ENCODE results near the gene AMZ1. TPM values are rescaled to one million over a fixed set of nuclear protein-coding genes. Genes with fewer than 3 reads are reported as not detected.

Gene AMZ1
- total RNA-seq, 1 experiment from 2014 or later: 0.74 TPM

DNA sequence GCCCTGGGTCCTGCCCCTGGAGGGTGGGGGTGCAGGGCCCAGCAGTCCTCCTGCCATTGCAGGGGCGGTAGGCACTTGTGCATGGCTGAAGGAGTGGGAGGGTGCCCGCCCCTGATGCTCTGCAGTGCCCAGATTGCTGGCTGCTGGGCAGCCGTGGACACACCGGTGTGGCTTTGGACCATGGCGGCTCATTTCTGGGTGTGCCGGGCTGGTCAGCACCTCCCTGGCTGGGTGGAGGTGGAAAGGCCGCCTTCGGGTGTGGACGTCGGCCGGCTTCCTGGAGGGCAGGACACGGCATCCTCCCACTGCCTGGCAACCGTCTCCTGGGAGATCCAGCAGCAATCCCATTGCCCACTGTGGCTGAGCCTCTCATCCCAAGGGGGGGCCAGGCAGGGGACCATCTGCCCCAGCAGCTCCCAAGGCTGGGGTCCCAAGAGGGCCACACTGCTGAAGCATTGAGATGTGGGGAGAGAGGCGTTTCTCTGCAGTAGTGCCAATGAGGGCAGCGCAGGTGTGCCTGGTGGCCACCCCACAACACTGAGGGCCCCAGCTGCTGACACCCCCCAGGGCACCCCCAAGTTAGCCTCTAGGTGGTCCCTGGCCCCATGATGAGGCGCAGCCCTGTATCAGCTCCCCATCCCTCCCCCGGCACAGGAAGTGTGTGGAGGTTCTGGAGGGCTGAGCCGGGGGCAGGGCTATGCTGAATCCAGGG lies 43.3 kb upstream of the AMZ1 start:
- whole genome bisulfite sequencing (ENCODE audit: extremely low coverage, insufficient read length, low lambda C conversion rate): no CpG with 5 or more reads among the region's 18 CpGs
- Mint-ChIP-seq H3K27ac (peak overlapping the region; percentile 86 to 96 (median 95)), H3K4me1 (peaks cover 21 to 36% of the 10 kb centered on the region in 2 experiments), H3K36me3 (ENCODE audit: insufficient read depth in 1 of 3, low read depth in 3 of 3) (peaks cover 2 to 5% (median 4%) of the 10 kb centered on the region in 3 experiments; a peak in 6 of 7 replicates), H3K9me3 (no peaks in the 10 kb centered on the region), H3K4me3 (peak overlapping the region in 1 of 2 experiments; percentile 60; a peak in 2 of 5 replicates), H3K27me3 (ENCODE audit: low read depth) (no peaks in the 10 kb centered on the region)
- Histone ChIP-seq H2AK5ac (ENCODE audit: insufficient read length, low read length) (no peak overlapping the region), H3K56ac (ENCODE audit: insufficient read length, low read depth, low read length) (no peak overlapping the region), H3K9ac (ENCODE audit: extremely low read depth, insufficient read length, low read length) (no peak overlapping the region), H4K5ac (ENCODE audit: insufficient read length, low read depth, low read length) (no peak overlapping the region), H2BK120ac (ENCODE audit: low read depth, low read length, poor library complexity, severe bottlenecking) (no peak overlapping the region), H4K91ac (ENCODE audit: insufficient read length, low read depth, low read length) (no peak overlapping the region), H4K20me1 (ENCODE audit: control insufficient read depth, insufficient read depth, insufficient read length) (no peaks in the 10 kb centered on the region), H3K18ac (ENCODE audit: insufficient read length, low read depth, low read length) (no peak overlapping the region), H3K4ac (ENCODE audit: low read depth, low read length) (no peak overlapping the region; the same call in 1 of the 2 replicates), H3K27me3 (ENCODE audit: insufficient read depth, low read length) (no peaks in the 10 kb centered on the region), H2BK20ac (ENCODE audit: low read depth, low read length, poor library complexity, severe bottlenecking) (no peak overlapping the region), H3K79me2 (ENCODE audit: insufficient read depth, low read length) (peaks cover 3% of the 10 kb centered on the region; the same call in 1 of the 2 replicates), H2BK12ac (ENCODE audit: insufficient read length, low read depth, low read length) (no peak overlapping the region), H2AFZ (ENCODE audit: low read length) (no peak overlapping the region), H3K4me1 (ENCODE audit: insufficient read depth, low read length) (peaks cover 3% of the 10 kb centered on the region; the same call in 1 of the 2 replicates), H2BK15ac (ENCODE audit: low read depth, low read length) (no peak overlapping the region; the same call in 1 of the 2 replicates), H3K14ac (ENCODE audit: insufficient read depth, low read length) (peak overlapping the region; percentile 78), H3K4me2 (ENCODE audit: insufficient read depth, insufficient read length, low read length) (no peak overlapping the region), H3K9me3 (ENCODE audit: control insufficient read depth, low read depth, low read length) (no peaks in the 10 kb centered on the region), H3K79me1 (ENCODE audit: insufficient read depth, low read depth, low read length, poor library complexity, severe bottlenecking) (peaks cover 3% of the 10 kb centered on the region), H3K23me2 (ENCODE audit: insufficient read length, low read depth, low read length, poor library complexity, severe bottlenecking) (no peaks in the 10 kb centered on the region), H3K23ac (ENCODE audit: insufficient read length, low read depth, low read length) (no peak overlapping the region), H4K8ac (replicated peaks; ENCODE audit: insufficient read length, low read depth, low read length) (no peak overlapping the region), H3T11ph (ENCODE audit: low read length) (no peak overlapping the region), H3K27ac (ENCODE audit: insufficient read length, low read depth, low read length) (no peak overlapping the region), H2BK5ac (ENCODE audit: insufficient read length, low read length) (no peak overlapping the region)
- TF ChIP-seq, protein P1, sequence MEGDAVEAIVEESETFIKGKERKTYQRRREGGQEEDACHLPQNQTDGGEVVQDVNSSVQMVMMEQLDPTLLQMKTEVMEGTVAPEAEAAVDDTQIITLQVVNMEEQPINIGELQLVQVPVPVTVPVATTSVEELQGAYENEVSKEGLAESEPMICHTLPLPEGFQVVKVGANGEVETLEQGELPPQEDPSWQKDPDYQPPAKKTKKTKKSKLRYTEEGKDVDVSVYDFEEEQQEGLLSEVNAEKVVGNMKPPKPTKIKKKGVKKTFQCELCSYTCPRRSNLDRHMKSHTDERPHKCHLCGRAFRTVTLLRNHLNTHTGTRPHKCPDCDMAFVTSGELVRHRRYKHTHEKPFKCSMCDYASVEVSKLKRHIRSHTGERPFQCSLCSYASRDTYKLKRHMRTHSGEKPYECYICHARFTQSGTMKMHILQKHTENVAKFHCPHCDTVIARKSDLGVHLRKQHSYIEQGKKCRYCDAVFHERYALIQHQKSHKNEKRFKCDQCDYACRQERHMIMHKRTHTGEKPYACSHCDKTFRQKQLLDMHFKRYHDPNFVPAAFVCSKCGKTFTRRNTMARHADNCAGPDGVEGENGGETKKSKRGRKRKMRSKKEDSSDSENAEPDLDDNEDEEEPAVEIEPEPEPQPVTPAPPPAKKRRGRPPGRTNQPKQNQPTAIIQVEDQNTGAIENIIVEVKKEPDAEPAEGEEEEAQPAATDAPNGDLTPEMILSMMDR (conservative IDR thresholded peaks at IDR 0.05): no peak
- DNase-seq: no peak

All from H9 (cell line).